Measurements from ENCODE around the gene STAT3. TPM values are rescaled to one million over a fixed set of nuclear protein-coding genes. Genes with fewer than 3 reads are reported as not detected.
"Not testable (repeated sequence)": the region's sequence is repeated elsewhere in the genome, so short reads cannot be mapped to it uniquely, and the experiment has no call there.

Gene STAT3
- total RNA-seq, 1 donor from 2014 or later, result 210 TPM

GRCh38 chr17:42399121-42399520, 10.9 kb upstream of the STAT3 start:
- H3K36me3 ChIP-seq, result peaks cover 0 to 14% of the 10 kb centered on the region in 2 donors
- no peaks in the 10 kb centered on the region for H3K9me3 ChIP-seq
- no peak overlapping the region for H3K4me3 ChIP-seq
- H3K27ac ChIP-seq, result peak overlapping the region; percentile 39
- intact Hi-C loops (cut with DNase I), result no loop called here
- H3K27me3 ChIP-seq, result no peaks in the 10 kb centered on the region
- DNase-seq (ENCODE audit: extremely low spot score in 2 of 2), result no peak
- H3K4me1 ChIP-seq, result peaks cover 31% of the 10 kb centered on the region
- TF ChIP-seq POLR2A (IDR thresholded peaks at IDR 0.05) (no peak), POLR2AphosphoS5 (IDR thresholded peaks at IDR 0.05; ENCODE audit: insufficient read depth in 1 of 2, low read depth in 1 of 2) (no peak), CTCF (IDR thresholded peaks at IDR 0.05) (no peak)

- H3K27me3 ChIP-seq; H3K36me3 ChIP-seq; intact Hi-C loops (cut with DNase I); H3K9me3 ChIP-seq; H3K27ac ChIP-seq; H3K4me3 ChIP-seq; DNase-seq (ENCODE audit: extremely low spot score in 2 of 2); H3K4me1 ChIP-seq: not testable (repeated sequence)
Measured at GRCh38 chr17:42395601-42396000, 7.4 kb upstream of the STAT3 start.

GRCh38 chr17:42394838-42395237, 6.6 kb upstream of the STAT3 start:
- H3K27me3 ChIP-seq, result no peaks in the 10 kb centered on the region

GRCh38 chr17:42392692-42393415, 4.6 kb upstream of the STAT3 start:
- no peaks in the 10 kb centered on the region for H3K4me1 ChIP-seq
- intact Hi-C loops (cut with DNase I), result no loop called here
- no peaks in the 10 kb centered on the region for H3K36me3 ChIP-seq
- no peaks in the 10 kb centered on the region for H3K9me3 ChIP-seq
- TF ChIP-seq CTCF (IDR thresholded peaks at IDR 0.05), result no peak
- no peak for TF ChIP-seq POLR2AphosphoS5 (IDR thresholded peaks at IDR 0.05; ENCODE audit: insufficient read depth in 1 of 2, low read depth in 1 of 2)
- TF ChIP-seq POLR2A (IDR thresholded peaks at IDR 0.05), result no peak
- H3K4me3 ChIP-seq, result no peak overlapping the region
- H3K27me3 ChIP-seq, result no peaks in the 10 kb centered on the region
- no peak overlapping the region for H3K27ac ChIP-seq
- DNase-seq (ENCODE audit: extremely low spot score in 2 of 2), result no peak

More at GRCh38 chr17:42394838-42395237, 6.6 kb upstream of the STAT3 start:
- Histone ChIP-seq H3K4me1 (peaks cover 9% of the 10 kb centered on the region), H3K4me3 (no peak overlapping the region), H3K27ac (no peak overlapping the region), H3K36me3 (no peaks in the 10 kb centered on the region), H3K9me3 (no peaks in the 10 kb centered on the region)
- no peak for TF ChIP-seq POLR2AphosphoS5 (IDR thresholded peaks at IDR 0.05; ENCODE audit: insufficient read depth in 1 of 2, low read depth in 1 of 2)
- TF ChIP-seq POLR2A (IDR thresholded peaks at IDR 0.05), result no peak
- TF ChIP-seq CTCF (IDR thresholded peaks at IDR 0.05), result no peak
- DNase-seq (ENCODE audit: extremely low spot score in 2 of 2), result no peak
- intact Hi-C loops (cut with DNase I), result no loop called here

- H3K4me1 ChIP-seq; H3K27me3 ChIP-seq; intact Hi-C loops (cut with DNase I); H3K27ac ChIP-seq; H3K9me3 ChIP-seq; H3K4me3 ChIP-seq; H3K36me3 ChIP-seq; DNase-seq (ENCODE audit: extremely low spot score in 2 of 2): not testable (repeated sequence)
Measured at GRCh38 chr17:42391439-42391838, 3.2 kb upstream of the STAT3 start.

GRCh38 chr17:42389899-42390298, 1.7 kb upstream of the STAT3 start:
- TF ChIP-seq POLR2AphosphoS5 (IDR thresholded peaks at IDR 0.05; ENCODE audit: insufficient read depth in 1 of 2, low read depth in 1 of 2) (no peak), POLR2A (IDR thresholded peaks at IDR 0.05) (no peak), CTCF (IDR thresholded peaks at IDR 0.05) (no peak)
- H3K4me1 ChIP-seq, result peaks cover 25% of the 10 kb centered on the region
- no peaks in the 10 kb centered on the region for H3K27me3 ChIP-seq
- no peaks in the 10 kb centered on the region for H3K36me3 ChIP-seq
- H3K27ac ChIP-seq, result no peak overlapping the region
- DNase-seq (ENCODE audit: extremely low spot score in 2 of 2), result no peak
- intact Hi-C loops (cut with DNase I), result loop anchor here (5.0 kb wide), 1 partner anchor 43 kb away; no protein-coding TSS in a partner anchor
- no peak overlapping the region for H3K4me3 ChIP-seq
- H3K9me3 ChIP-seq, result no peaks in the 10 kb centered on the region
